ENCODE measurements around the gene RBMXL3. TPM values are rescaled to one million over a fixed set of nuclear protein-coding genes. Genes with fewer than 3 reads are reported as not detected.

The RBMXL3 gene
- total RNA-seq, 1 donor from 2014 or later = not detected

GRCh38 chrX:115226929-115227328, 37.7 kb downstream of the RBMXL3 start:
- Mint-ChIP-seq H3K27me3 (ENCODE audit: low read depth) (no peaks in the 10 kb centered on the region), H3K27ac (ENCODE audit: unreplicated experiment) (no peak overlapping the region), H3K4me3 (ENCODE audit: unreplicated experiment) (no peak overlapping the region), H3K36me3 (ENCODE audit: low read depth) (peaks cover 4% of the 10 kb centered on the region), H3K4me1 (ENCODE audit: low read depth) (peaks cover 8% of the 10 kb centered on the region), H3K9me3 (ENCODE audit: low read depth) (no peaks in the 10 kb centered on the region)
- no peak for DNase-seq (ENCODE audit: low spot score)
- peak; percentile 78 for TF ChIP-seq CTCF (IDR thresholded peaks at IDR 0.05)

GRCh38 chrX:115229337-115230003, 40.3 kb downstream of the RBMXL3 start:
- Mint-ChIP-seq H3K27ac (ENCODE audit: unreplicated experiment) (no peak overlapping the region), H3K36me3 (ENCODE audit: low read depth) (no peaks in the 10 kb centered on the region), H3K4me1 (ENCODE audit: low read depth) (peaks cover 23% of the 10 kb centered on the region), H3K9me3 (ENCODE audit: low read depth) (no peaks in the 10 kb centered on the region), H3K4me3 (ENCODE audit: unreplicated experiment) (no peak overlapping the region), H3K27me3 (ENCODE audit: low read depth) (no peaks in the 10 kb centered on the region)
- TF ChIP-seq CTCF (IDR thresholded peaks at IDR 0.05) = no peak
- no peak for DNase-seq (ENCODE audit: low spot score)

GRCh38 chrX:115232933-115233496, 43.8 kb downstream of the RBMXL3 start:
- Mint-ChIP-seq H3K27ac (ENCODE audit: unreplicated experiment) (peak overlapping the region; percentile 93), H3K27me3 (ENCODE audit: low read depth) (no peaks in the 10 kb centered on the region), H3K9me3 (ENCODE audit: low read depth) (no peaks in the 10 kb centered on the region), H3K36me3 (ENCODE audit: low read depth) (no peaks in the 10 kb centered on the region), H3K4me3 (ENCODE audit: unreplicated experiment) (peak overlapping the region; percentile 99), H3K4me1 (ENCODE audit: low read depth) (peaks cover 25% of the 10 kb centered on the region)
- TF ChIP-seq CTCF (IDR thresholded peaks at IDR 0.05) = no peak
- DNase-seq (ENCODE audit: low spot score) = no peak

GRCh38 chrX:115233497-115234455, 44.6 kb downstream of the RBMXL3 start, which contains the start of gene LRCH2:
Gene LRCH2, minus strand, starts transcription at chrX:115234096. Its CDS starts 55 bp downstream, at chrX:115234041.
- H3K9me3 Mint-ChIP-seq (ENCODE audit: low read depth) = no peaks in the 10 kb centered on the region
- peak; percentile 89 for DNase-seq (ENCODE audit: low spot score)
- TF ChIP-seq CTCF (IDR thresholded peaks at IDR 0.05) = no peak
- H3K4me3 Mint-ChIP-seq (ENCODE audit: unreplicated experiment) = peak within 1 kb of the TSS; percentile 99
- H3K27me3 Mint-ChIP-seq (ENCODE audit: low read depth) = peaks cover 4% of the 10 kb centered on the region
- peak within 1 kb of the TSS; percentile 93 for H3K27ac Mint-ChIP-seq (ENCODE audit: unreplicated experiment)
- no peaks in the 10 kb centered on the region for H3K36me3 Mint-ChIP-seq (ENCODE audit: low read depth)
- peaks cover 25% of the 10 kb centered on the region for H3K4me1 Mint-ChIP-seq (ENCODE audit: low read depth)

- Mint-ChIP-seq H3K4me3 (ENCODE audit: unreplicated experiment) (peak overlapping the region; percentile 99), H3K9me3 (ENCODE audit: low read depth) (no peaks in the 10 kb centered on the region), H3K27ac (ENCODE audit: unreplicated experiment) (no peak overlapping the region), H3K36me3 (ENCODE audit: low read depth) (no peaks in the 10 kb centered on the region), H3K27me3 (ENCODE audit: low read depth) (peaks cover 4% of the 10 kb centered on the region), H3K4me1 (ENCODE audit: low read depth) (peaks cover 25% of the 10 kb centered on the region)
- no peak for DNase-seq (ENCODE audit: low spot score)
- no peak for TF ChIP-seq CTCF (IDR thresholded peaks at IDR 0.05)
Measured at GRCh38 chrX:115234461-115234860, 45.3 kb downstream of the RBMXL3 start.
